EH (cell line): ENCODE data around the gene SLC7A14.

Experiments
- DNase-seq: peaks from one replicate; pipeline ENCODE4 v3.0.0-alpha.2; 2015; ENCODE audit warnings: low read depth

The SLC7A14 gene

DNA sequence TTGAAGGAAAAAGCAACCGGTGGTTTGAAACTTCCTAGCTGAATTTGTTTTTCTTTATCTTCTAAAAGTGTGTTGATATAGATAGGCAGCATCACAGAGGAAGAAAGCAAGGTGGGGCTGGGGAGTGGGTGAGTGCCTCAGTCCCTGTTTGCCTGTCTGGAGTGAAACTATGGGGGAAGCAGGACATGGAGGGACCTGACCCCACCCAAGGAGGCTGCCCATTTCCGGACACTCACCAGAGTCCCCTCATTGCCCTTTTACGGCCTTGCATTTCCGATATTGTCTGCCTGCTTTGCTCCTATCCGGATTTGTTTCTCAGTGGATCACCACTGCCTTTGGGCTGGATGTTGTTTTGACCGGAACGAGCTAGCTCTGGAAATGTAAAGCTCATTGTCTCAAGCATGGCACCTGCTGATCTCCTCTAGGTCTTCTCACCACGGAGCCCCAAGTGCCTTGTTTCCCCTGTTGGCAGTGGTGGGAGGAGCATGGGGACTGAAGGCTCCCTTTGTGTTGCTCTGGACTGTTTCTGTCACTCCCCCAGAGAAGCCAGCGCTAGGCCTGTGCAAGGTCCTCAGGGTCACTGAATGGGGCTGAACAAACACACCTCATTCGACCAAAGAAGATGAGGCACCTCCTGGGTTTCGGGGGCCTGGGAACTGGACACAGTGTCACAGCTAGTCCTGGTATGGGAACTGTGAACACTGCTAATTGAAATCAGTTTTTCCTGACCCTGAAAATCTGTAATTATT is 160.2 kb downstream of the SLC7A14 start:
- no peak for DNase-seq

DNA sequence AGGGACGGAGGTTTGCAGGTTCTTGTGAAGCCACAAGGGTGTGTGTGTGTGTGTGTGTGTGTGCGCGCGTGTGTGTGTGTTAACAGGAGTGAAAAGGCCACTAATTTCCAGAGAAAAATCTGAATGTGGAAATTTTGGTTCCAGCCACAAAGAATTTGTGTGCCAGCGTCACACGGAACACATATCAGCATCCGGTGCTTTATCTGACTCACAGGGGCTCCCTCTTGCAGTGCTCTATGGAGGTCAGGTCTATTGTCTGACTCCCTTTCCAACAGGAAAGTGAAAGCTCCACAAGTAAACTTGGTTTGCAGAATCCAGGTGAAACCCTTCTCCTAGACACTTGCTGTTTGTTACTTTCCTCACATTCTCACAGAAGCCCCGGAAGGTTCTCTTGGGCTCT is 161.0 kb downstream of the SLC7A14 start:
- DNase-seq = no peak

DNA sequence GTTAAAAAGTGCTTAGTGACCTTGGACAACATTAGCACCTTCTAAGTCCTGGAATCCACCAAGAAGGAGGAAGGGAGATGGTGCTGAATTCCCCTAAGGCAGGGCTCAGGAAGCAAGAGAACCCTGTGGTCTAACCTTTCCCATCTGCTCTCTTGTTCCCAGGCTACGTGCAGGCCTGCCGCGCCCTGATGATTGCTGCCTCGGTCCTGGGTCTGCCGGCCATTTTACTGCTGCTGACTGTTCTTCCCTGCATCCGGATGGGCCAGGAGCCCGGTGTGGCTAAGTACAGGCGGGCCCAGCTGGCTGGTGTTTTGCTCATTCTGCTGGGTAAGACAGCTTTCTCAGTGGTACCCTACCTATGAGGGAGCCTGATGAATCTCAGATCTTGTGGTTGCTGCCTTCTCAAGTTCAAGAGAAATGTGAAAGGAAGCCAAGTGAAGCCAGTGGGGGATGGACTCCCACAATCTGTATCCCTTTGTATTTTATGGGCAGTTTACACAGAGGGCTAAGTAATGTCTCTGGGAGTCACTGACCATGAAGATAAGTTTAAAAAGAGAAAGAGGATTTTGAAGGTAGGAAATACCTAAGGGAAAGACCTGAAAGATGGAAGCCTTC is 162.8 kb downstream of the SLC7A14 start:
- DNase-seq = no peak

DNA sequence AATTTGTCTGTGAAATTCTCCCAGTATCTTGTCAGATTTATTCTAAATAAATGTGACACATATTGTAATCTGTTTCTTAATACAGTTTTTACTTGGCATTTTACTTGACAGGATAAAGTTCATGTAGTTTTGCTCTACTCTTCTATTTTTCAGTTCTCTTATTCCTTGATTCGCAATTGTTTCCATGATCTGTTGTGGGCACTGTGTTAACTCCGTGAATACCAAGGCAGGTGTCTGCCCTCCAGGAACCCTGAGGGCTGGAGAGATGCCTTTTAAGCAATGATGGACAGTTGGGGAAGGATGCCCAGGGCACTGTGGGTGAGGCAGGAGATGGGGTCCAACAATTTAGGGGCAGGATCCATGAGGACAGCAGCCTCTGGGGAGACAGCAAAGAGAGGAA is 164.1 kb downstream of the SLC7A14 start:
- DNase-seq = no peak

DNA sequence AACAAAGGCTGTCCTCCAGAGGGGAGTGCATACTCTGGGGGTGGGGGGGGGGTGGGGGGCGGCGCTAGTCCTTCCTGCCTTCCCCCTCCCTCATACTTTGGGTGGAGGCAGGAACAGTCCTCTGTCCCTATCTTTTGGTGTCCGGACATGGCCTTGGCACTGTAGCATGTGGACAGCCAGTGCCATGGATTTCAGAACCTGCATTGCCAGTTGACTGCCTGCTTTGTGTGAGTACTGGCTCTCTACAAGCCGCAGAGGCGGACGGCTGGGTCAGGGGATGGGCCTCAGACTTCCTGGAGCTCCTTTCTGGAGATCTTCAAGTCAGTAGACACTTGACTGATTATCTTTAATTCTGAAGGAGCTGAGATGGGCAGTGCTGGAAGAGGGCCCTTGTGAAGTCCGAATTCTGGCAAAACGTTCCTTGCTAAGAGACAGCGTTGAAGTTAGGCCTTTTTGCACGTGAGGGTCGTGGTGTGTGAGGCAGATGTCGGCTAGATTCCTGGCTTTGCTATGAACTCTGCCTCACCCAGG is 164.7 kb downstream of the SLC7A14 start:
- DNase-seq = peak; percentile 14

DNA sequence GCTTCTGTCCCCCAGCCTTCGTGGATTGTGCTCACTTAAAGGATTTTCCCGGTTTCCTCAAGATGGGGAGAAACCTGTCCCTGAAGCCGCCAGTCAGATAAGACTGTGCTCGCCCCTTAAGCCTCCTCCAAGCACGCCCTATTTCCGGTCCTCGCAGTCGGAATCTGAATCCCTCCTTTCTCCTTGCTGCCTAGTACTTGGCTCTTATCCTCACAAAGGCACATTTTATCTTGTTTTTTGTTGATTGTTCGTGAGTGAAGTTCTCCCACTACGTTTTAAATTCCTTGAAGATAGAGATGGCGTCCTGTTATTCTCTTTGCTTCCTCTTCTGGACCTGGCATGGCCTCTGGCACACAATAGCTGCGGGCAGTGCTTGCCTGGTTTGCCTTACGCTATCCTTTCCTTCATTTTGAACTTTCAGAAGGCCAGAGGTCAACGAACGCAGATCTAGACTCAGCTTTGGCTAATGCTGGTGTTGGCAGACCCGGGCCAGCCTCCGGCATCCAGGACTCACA is 165.5 kb downstream of the SLC7A14 start:
- no peak for DNase-seq

DNA sequence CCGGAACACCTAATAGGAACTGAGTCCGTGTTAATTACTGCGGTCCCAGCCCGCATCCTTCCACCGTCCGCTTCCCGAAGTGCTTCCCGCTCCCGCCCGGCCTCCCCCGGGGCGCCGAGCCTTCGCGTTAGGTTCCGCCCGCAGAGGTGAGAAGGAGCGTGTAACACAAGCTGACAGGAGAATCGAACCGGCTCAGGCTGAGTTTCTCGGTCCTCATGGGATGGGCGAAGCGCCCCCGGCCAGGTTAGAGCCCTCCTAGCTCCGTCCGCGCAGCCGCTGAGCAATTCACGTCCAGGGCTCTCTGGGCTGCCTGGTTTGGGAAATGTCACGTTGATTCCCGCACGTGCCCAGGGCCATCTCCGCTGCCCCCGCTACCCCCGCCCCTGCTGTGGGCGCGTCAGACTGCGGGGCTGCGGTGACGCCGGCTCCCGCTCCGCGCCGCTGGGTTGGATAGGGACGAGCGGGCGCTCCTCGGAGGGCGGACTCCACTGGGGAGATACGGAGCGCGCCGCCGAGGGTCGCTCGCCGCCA is 166.3 kb downstream of the SLC7A14 start:
- no peak for DNase-seq

DNA sequence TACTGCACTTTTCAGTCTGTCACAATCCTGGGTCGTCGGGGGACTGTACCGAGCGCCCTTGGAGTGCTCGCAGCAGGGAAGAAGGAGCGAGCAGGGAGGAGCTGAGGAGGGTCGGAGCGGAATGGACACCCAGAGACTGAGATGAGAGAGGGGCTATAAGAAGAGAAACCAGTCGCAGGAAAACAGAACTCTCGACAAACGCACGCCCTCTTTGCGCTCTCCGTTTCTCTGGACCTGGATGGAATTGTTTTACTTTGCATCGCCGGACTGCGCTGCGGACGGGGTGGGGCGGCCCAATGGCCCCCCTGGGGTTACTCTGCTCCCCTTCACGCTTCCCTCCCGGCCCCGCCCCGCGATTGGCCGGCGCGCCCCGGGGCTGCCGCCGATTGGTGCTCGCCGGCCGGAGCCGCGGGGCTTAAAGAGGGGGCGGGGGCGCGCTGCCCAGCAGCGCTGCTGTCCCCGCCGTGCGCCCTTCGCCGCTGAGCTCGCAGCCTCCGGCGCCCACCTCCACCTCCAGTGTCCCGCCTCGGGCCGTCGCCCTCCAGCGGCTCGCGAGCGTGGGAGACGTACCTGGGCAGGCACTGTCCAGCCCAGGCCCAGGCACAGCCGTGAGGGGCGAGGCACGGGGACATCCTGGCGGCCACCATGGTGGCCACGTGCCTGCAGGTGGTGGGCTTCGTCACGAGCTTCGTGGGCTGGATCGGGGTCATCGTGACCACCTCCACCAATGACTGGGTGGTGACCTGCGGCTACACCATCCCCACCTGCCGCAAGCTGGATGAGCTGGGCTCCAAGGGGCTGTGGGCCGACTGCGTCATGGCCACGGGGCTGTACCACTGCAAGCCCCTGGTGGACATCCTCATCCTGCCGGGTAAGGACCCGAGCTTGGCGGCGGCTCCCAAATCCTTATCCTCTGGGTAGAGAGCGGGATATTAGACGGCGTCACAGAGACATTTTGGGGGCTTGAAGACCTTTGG is 167.2 kb downstream of the SLC7A14 start, which contains the start of gene CLDN11:
Gene CLDN11 (plus strand): TSS at position 447 of the 977 bp plus-strand sequence. CDS start 199 bp downstream, at position 646.
- peak; percentile 27 for DNase-seq

DNA sequence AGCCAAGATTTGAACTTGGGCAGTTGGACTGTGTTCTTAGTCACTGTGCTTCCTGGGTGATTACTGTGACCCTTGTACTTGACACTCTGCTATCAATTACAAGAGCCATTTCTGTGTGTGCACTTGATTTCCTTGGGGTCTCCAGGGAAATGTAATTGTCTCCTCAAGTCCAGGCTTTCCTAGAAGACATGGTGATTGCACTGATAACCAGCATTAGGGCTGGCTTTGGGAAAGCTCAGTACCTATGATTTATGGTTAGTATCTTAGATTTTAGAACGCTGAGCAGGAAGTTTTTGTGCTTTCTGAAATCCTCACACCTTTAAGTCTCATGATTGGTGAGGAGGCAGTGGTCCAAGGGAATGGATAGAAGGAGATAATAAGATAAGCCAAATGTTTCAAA is 168.8 kb downstream of the SLC7A14 start:
- no peak for DNase-seq

DNA sequence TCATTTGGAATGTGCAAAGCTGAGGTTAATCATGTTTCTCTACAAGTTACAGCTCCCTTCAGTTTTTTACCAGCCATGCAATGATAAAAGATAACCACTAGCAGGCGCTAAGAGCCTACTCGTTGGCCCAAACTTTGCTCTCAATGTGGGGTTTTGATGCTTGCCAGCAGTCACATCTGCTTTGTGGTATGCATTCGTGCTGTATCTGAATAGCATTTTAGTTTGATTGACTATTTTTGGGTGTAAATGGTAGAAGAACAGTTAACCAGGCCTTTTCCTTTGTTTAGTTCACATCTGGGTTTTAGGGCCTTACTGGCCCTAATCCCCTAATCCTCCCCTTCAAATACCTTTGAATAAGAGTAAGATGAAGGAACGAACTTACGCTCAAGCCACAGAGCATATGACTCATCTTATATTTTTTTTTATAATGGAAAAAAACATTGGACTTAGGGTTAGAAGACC is 171.6 kb downstream of the SLC7A14 start:
- DNase-seq = peak; percentile 90

DNA sequence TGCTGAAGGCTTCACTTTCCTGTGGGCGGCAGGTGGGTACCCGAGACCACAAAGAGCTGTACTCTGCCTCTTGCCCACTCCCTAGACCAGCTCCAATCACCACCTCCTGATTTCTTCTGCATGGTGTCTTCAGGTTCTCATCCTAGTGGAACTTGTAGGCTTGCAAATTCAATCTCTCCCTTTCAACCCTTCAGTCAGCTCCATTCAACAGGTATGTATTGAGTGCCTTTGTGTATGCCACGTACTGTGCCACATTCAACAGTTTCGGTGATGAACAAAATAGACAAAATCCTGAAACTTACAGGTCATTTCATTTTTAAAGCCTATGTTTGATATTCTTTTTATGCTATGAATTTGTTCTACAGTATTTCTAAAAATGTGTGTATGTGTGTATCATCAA is 172.6 kb downstream of the SLC7A14 start:
- DNase-seq = no peak

DNA sequence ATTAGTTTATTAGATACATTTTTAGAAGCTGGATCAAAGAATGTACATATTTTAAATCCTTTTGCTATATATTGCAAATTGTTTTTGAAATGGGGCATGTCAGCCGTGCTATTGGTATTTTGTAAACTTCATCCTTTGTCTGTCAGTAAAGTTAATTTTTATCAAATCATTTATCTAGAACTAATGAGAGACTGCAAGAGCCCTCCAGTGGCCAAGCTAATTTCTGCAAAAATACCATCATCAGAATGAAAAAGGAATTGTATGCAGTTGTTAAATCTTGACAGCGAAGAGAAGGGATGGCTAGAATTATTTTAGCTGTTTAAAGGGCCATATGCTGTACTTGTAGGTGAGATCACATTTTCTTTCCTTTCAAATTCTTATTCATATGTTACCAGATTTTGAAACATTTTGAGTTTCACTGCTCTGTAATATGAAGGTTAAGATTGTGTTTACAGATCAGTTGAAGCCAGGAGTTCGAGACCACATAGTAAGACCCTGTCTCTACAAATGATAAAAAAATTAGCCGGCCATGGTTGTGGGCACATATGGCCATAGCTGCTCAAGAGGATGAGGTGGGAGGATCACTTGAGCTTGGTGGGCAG is 175.3 kb downstream of the SLC7A14 start:
- peak; percentile 45 for DNase-seq
